ENCODE measurements around the gene KDM7A.

DNA sequence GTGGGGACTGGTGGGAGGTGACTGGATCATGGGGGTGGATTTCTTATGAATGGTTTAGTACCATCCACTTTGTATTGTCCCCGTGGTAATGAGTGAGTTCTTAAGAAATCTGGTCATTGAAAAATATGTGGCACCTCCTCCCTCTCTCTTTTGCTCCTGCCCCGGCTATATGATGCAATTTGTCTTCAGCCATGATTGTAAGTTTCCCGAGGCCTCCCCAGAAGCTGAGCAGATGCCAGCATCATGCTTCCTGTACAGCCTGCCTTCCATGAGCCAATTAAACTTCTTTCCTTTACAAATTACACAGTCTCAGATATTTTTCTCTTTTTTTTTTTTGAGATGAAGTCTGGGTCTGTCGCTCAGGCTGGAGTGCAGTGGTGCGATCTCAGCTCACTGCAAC, 2.6 kb upstream of the KDM7A start:
- TF ChIP-seq ZNF274 (IDR thresholded peaks at IDR 0.05; ENCODE audit: low read depth, low read length): no peak
- TF ChIP-seq YY1 (IDR thresholded peaks at IDR 0.05; ENCODE audit: insufficient read depth, insufficient read length): no peak
- no peak for TF ChIP-seq SUZ12 (IDR thresholded peaks at IDR 0.05; ENCODE audit: extremely low read depth, insufficient read depth, insufficient read length)

Measured in NT2/D1 (cell line).